HG02571 (cell line): Measurements from ENCODE around the gene DDX4.
"Not testable (repeated sequence)": the region's sequence is repeated elsewhere in the genome, so short reads cannot be mapped to it uniquely, and the experiment has no call there.

Source experiments
- ATAC-seq: cut with Tn5 transposase; IDR thresholded peaks from one replicate; pipeline ENCODE4 v1.9.1; 2021; ENCODE audit warnings: mild to moderate bottlenecking, moderate library complexity; ENCODE audit not compliant: unreplicated experiment

DDX4 gene

DNA sequence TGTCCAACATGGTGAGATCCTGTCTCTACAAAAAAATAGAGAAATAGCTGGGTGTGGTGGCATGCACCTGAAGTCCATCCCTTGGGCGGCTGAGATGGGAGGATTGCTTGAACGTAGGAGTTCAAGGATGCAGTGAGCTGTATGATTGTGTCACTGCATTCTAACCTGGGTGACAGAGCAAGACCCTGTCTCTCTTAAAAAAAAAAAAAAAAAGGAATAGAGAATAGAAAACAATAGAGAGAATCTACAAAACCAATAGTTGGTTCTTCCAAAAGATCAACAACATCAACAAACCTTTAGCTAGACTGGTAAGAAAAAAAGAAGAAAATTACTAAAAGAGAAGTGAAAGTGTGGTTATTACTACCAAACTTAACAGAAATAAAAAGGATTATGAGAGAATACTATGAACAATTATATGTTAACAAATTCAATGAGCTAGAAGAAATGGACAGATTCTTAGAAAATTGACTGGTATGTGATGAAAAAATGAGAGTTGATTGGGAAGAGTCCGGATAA is 17.6 kb upstream of the DDX4 start:
- no peak for ATAC-seq

DNA sequence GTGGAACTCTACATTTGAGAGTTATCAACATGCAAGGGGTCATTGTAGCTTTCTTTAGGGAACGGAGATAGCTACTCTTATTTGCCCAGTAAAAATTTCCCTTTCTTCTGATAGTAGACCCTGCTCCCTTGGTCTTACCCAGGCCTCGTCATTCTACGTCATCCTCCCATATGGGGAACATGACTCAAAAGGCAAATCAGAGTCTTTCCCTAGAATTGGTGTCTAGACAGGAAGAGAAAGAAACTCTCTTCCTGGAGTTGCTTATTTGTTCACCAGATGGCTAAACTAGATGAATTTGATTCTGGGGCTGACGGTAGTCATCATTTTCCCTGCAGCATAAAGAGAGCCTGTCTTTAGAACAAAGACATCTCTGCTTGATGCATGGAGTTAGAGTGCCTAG is 13.6 kb upstream of the DDX4 start:
- ATAC-seq: no peak

DNA sequence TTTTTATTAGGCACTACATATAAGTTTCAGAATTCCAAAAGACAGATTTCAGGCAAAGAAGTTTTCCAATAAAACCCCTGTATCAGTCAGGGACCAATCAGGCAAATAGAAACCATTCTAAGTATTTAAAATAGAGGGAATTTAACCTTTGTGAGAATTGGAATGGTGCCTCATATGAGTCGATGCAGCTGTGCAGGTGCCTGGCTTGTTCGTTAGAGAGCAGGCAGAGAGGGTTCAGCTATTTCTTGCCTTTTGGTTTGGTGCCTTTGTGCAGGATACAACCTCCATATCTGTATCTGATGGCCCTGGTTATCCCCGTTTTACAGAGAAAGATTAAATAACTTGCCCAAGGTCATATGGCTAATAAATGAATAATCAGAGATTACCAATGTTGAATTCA is 6.0 kb upstream of the DDX4 start:
- no peak for ATAC-seq

DNA sequence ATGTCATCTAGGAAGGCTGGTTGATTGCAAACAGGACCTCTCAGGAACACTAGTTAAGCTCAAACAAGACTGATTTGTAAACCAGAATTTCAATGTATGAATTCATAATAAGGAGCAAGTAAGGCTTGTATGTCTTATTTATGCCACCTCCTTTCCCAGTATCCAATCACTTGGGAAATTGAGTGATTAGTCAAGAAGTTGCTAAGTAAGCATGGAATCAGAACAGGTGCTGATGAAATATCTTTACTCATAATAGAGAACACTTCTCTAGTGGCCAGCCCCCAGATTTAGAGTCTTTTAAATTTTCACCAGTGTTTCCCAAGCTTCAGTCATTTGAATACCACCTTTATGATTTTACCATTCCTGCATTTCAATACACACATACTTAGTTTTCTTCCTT is 5.3 kb upstream of the DDX4 start:
- ATAC-seq: no peak

DNA sequence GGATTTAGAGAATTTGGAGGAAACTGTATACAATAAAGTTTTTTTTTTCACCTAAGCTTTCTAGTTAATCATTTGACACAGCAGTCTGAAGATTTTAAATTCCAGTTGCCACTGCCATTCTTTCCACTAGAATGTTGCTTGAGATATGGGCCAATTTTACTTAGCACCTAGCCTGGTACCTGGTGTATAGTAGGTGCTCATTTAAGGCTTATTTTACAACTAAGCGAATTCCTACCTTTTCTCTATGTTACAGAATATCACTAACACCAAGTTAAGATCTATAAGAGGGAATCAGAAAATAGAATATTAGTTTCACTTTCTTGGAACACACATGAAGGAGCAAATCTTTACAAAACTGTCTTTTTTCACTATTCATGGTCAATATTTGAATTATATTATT is 3.2 kb upstream of the DDX4 start:
- no peak for ATAC-seq

DNA sequence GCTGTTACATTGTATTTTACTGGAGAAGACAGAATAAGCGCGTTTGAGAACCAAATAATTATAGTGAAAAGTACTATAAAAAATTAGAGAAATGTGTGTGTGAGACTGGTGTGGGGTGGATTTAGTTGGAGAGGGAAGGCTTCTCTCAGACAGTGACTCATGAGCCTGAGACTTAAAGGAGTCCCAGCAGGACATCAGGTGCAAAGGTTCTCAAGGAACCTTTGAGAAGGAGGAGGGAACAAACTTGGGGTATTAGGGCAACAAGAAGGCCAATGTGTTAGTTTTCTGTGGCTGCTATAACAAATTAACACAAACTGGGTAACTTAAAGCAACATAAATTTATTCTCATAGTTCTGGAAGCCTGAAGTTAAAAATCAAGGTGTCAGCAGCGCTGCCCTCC is 4.9 kb downstream of the DDX4 start:
- no peak for ATAC-seq

DNA sequence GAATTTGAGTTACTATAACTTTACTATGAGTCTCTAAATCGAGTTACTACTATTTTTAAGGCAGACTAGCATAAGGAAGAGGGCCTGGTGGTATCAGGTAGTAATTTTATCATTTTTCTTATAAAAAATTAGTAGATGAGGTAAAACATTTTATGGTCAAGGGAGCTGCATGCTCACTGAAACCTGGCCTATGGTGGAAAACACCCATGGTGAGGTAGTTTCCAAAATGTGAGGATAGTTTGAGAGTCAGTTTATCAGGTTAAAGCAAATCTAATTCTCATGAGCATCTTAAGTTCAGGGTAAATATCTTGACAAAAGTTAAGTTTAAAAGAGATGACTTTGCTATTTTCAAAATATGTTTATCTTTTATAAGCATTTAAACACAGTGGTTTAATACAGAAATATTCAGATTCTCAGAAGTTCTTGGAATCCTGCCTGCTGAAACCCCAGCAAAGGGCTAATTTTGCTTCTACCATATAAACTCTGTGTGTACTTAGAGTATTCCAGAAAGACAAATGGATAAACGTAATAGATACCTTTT is 10.0 kb downstream of the DDX4 start:
- no peak for ATAC-seq

DNA sequence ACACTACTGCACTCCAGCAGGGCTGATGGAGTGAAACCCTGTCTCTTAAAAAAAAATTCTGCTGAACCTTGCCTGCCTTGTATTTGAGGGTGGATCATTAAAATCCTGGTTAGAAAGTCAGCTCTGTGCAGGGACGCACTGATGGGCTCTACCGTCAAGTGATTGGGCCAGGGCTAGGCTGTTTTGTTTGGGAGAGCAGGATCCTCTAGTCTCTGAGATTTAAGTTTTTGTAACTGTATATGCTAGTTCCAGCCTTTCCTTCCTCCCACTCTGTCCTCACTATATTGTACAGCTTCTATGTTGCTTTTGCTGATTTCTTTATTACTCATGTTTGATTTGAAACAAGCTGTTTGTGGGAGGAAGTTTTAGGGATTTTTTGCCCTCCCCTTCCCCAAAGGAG is 11.5 kb downstream of the DDX4 start:
- no peak for ATAC-seq

DNA sequence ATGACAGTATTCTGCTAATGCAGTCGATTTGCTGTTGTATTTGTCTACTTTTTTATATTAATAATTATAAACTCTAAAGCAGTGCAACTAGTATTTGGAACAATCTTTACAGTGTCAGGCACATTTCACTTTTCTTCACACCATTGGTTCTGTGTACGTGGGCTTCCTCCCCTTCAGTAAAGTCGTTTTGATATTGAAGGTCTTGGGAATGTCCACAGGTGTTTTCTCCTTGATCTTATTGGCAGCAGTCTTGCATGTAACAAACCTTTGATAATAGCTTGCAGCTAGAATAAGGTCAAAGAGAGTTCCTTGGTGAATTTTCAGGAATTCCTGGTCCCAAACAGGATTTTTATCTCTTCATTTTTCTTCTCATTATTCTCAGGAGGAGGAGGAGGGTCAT is 12.2 kb downstream of the DDX4 start:
- ATAC-seq: no peak

DNA sequence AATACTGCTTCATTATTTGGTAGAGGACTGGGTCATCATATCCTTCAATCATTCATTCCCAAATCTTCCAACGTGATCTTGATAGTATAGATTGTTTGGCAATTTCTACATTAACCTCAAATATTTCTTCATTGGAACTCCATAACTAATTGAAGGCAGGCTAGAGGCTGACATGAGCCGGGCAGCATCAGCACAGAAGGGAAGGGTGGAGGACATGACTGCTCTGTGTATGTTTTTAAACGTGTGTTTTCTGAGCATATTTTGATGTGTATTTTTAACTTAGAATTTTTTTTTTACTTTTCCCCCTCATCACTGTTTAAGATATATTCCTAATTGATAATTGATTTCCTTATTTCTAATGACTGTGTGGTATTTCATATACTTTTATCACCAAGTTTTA is 12.6 kb downstream of the DDX4 start:
- ATAC-seq: no peak

DNA sequence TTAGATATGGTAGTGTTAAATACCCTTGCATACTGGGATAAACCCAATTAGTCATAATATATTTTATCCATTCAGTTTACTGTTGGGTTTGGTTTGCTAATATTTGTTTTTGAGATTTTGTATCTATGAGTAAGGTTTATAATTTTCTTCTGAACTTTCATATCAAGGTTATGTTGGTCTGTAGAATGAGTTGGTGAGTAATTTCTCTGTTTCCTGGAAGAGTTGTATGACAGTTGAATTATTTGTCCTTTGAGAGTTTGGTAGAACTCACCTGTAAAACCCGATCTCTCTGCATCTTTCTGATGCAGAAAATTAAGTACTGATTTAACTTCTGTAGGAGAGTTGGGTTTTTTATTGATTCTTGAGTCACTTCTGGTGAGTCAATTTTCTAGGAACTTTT is 20.4 kb downstream of the DDX4 start:
- no peak for ATAC-seq

DNA sequence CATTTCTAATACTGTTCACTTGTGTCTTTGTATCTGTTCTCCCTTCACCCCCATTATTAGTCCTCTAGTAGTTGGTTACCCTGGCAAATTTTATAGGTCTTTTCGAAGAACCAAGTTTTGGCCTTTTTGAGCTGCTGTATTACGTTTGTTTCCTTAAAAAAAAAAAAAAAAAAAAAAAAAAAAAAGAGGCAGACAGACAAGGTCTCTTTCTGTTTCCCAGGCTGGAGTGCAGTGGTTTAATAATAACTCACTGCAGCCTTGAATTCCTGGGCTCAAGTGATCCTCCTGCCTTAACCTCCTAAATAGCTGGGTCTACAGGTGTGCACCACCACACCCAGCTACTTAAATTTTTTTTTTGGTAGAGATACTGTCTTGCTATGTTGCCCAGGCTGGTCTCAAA is 20.9 kb downstream of the DDX4 start:
- no peak for ATAC-seq

DNA sequence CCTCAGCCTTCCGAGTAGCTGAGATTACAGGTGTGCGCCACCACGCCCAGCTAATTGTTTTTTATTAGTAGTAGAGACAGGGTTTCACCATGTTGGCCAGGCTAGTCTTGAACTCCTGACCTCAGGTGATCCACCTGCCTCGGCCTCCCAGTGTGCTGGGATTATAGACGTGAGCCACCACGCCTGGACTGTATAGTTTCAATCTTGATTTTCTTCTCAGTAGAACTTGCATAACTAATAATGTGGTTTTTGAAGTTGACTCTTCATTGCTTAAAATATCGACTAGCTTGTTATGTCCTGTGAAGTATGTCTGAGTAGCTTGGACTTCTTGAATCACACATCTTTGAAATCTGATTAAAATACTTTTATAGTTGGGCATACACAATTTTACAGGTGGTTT is 23.9 kb downstream of the DDX4 start:
- not testable (repeated sequence) for ATAC-seq

DNA sequence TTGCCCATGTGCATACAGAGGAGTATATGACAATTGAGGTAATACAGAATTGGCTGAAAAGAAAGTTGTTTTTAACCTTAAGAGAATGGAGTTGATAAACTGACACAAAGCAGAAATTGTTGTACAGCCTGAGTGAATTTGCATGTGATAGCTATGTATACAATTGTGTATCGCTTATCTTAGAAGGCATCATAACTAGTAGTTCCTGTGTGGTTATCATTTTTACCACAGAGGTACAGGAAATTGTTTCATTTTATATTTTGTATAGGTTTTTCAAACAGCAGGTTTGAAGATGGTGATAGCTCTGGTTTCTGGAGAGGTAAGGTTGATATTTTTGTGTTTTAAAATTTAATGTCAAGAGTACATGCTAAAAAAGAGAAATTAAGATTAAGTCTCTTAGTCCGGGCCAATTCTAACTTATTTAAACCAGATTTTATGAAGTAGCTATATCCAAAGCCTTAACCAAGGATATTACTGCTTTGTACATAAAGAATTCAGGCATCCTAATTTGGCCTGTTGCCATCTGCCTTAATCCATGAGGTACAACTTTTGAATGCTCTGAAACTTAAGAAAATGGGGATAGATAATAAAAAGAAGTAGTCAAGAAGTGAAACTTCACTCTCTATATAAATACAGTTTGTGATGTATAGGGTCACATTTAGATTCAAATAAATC is 26.0 kb downstream of the DDX4 start:
- ATAC-seq: no peak

DNA sequence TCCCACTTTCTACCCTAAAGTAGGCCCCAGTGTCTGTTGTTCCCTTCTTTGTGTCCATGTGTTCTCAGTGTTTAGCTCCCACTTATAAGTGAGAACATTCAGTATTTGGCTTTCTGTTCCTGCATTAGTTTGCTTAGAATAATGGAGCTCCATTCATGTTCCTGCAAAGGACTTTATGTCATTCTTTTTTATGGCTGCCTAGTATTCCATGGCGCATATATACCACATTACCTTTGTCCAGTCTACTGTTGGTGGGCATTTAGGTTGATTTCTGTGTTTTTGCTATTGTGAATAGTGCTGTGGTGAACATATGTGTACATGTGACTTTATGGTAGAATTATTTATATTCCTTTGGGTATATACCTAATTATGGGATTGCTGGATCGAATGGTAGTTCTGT is 30.4 kb downstream of the DDX4 start:
- no peak for ATAC-seq

DNA sequence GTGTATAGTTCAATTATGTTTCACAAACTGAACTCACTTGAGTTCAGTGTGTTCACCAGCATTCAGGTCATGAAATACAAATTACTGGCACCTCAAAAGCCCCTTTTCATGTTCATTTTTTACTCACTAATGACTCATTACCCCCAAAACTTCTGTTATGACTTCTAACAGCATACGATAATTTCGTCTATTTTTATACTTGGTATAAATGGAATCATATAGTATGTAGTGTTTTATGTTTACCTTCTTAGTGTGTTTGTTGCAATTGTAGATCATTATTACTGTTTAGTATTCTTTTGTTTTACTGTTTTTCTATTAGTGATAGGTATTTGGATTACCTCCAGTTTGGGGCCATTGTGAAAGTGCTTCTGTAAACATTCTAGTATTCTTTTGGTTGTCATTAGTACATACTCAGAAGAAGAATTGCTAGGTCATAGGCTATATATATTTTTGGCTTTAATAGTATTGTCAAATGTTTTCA is 33.4 kb downstream of the DDX4 start:
- ATAC-seq: peak; percentile 67

DNA sequence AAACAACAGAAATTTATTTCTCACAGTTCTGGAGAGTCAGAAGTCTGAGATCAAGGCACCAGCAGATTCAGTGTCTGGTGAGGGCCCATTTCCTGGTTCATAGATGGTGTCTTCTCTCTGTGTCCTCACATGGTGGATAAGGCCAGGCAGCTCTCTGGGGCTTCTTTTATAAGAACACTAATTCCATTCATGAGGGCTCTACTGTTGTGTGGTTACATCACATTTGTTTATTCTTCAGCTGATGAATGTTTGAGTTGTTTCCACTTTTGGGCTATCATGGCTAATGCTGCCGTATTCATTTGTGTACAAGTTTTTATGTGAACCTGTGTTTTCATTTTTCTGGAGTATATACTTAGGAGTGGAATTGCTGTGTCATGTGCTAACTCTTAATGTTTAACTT is 35.2 kb downstream of the DDX4 start:
- no peak for ATAC-seq

DNA sequence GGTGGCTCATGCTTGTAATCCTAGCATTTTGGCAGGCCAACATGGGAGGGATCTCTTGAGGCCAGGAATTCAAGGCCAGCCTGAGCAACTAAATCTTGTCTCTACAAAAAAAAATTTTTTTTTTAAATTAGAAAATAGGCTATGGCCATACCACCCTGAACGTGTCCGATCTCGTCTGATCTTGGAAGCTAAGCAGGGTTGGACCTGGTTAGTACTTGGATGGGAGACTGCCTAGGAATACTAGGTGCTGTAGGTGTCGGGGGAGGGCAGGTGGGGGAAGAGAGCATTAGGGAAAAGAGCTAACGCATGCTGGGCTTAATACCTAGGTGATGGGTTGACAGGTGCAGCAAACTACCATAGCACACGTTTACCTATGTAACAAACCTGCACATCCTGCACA is 39.5 kb downstream of the DDX4 start:
- no peak for ATAC-seq

DNA sequence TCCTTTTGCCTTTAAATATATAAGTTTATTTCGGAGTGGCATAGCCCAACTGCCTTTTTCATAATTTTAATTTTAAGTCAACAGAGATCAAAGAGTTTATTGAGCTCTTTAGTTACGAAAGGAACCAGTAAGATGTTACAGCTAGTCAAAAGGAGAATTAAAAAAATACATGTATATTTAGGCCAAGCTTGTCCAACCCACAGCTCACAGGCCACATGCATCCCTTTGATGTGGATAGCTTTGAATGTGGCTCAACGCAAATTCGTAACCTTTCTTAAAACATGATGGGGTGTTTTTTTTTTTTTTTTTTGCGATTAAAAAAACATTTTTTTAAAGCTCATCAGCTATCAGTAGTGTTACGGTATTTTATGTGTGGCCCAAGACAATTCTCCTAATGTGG is 63.1 kb downstream of the DDX4 start:
- ATAC-seq: no peak

DNA sequence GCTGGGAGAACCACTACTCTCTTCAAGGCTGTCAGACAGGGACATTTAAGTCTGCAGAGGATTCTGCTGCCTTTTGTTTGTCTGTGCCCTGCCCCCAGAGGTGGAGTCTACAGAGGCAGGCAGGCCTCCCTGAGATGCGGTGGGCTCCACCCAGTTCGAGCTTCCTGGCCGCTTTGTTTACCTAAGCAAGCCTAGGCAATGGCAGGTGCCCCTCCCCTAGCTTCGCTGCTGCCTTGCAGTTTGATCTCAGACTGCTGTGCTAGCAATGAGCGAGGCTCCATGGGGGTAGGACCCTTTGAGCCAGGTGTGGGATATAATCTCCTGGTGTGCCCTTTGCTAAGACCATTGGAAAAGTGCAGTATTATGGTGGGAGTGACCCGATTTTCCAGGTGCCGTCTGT is 71.0 kb downstream of the DDX4 start:
- not testable (repeated sequence) for ATAC-seq

DNA sequence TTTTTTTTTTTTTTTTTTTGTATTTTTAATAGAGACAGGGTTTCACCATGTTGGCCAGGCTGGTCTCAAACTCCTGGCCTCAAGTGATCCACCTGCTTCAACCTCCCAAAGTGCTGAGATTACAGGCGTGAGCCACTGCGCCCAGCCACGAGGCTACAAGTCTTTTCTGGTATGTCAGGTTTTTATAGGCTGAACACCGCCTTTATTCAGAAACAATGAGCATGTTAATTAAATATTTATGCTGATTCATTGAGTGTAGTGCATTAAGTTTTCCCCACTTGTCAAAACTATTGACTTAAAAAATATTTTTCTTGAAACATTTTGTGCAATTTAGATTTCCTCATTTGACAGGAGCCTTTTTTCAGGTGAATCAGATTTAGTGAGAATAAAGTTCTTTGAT is 78.1 kb downstream of the DDX4 start:
- not testable (repeated sequence) for ATAC-seq

DNA sequence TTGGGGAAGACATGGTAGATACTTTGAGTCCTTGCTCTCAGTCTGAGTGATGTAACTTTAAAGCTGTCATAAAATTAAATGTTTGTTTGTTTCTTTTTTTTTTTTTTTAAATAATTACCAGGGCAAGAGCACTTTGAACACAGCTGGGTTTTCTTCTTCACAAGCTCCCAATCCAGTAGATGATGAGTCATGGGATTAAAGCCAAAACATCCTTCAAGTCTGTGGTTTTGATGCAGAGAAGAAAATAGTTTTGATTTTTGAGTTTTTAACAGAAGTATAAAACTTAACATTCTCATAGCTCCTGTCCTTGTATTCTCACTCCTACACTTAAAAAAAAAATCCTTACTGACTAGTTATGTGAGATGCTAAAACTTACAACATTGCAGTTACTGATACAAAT is 78.5 kb downstream of the DDX4 start:
- ATAC-seq: no peak

DNA sequence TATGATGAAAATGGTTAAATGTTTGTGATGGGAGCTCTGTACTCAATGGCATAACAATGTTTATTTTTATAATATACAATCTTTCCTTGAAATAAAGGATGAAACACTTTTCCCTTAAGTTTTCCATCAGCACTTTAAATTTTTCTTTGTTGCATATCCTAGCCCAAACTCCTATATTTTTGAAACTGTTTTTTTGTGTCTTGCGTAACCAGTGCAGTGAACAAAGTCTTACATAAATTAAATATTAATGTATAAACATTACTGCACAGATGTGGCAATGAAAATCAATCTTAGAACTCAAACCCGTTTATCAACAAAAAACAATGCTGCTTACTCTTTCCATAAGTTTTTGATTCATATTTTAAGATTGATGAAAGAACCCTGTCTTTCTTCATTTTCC is 79.2 kb downstream of the DDX4 start:
- no peak for ATAC-seq
